MM.1S (cell line): ENCODE measurements around the gene NQO2.

Experiments
- DNase-seq: peaks from one replicate; pipeline ENCODE4 v3.0.0-alpha.2; 2015
- H2AFZ ChIP-seq: fragments of 300-600 bp; sonication (generic); 2 replicates; pipeline ENCODE4 v1.6.0; 2016; ENCODE audit warnings: antibody characterized with exemption, low read length
- H3F3A ChIP-seq: fragments of 300-600 bp; sonication (generic); 2 replicates; pipeline ENCODE4 v1.6.1; 2016; ENCODE audit warnings: mild to moderate bottlenecking, antibody characterized with exemption, low read length, moderate library complexity, mixed read lengths; ENCODE audit not compliant: insufficient read depth
- H3K27ac ChIP-seq: fragments of 300-600 bp; sonication (generic); 2 replicates; pipeline ENCODE4 v1.5.1; 2016; ENCODE audit warnings: mild to moderate bottlenecking, low read length
- H3K27me3 ChIP-seq: fragments of 300-600 bp; sonication (generic); replicated peaks from 2 replicates; pipeline ENCODE4 v1.6.0; 2016; ENCODE audit warnings: low read length; ENCODE audit not compliant: insufficient read depth
- H3K36me3 ChIP-seq: fragments of 300-600 bp; sonication (generic); replicated peaks from 2 replicates; pipeline ENCODE4 v1.6.1; 2016; ENCODE audit warnings: mild to moderate bottlenecking, low read length, mixed read lengths; ENCODE audit not compliant: insufficient read depth
- H3K4me1 ChIP-seq: fragments of 300-600 bp; sonication (generic); 2 replicates; pipeline ENCODE4 v1.6.1; 2016; ENCODE audit warnings: low read length, mixed read lengths
- H3K4me2 ChIP-seq: fragments of 300-600 bp; sonication (generic); 2 replicates; pipeline ENCODE4 v1.6.0; 2016; ENCODE audit warnings: low read depth, low read length
- H3K4me3 ChIP-seq: fragments of 300-600 bp; sonication (generic); 2 replicates; pipeline ENCODE4 v1.5.1; 2016; ENCODE audit warnings: low read length, mixed read lengths
- H3K79me2 ChIP-seq: fragments of 300-600 bp; sonication (generic); 2 replicates; pipeline ENCODE4 v1.6.1; 2016; ENCODE audit warnings: mixed run types, low read length, mixed read lengths
- H3K9ac ChIP-seq: fragments of 300-600 bp; sonication (generic); 2 replicates; pipeline ENCODE4 v1.6.1; 2016; ENCODE audit warnings: low read length, mixed read lengths
- H3K9me2 ChIP-seq: fragments of 300-600 bp; sonication (generic); replicated peaks from 2 replicates; pipeline ENCODE4 v1.6.1; 2016; ENCODE audit warnings: mild to moderate bottlenecking, low read length, mixed read lengths; ENCODE audit not compliant: insufficient read depth
- H3K9me3 ChIP-seq: fragments of 300-600 bp; sonication (generic); replicated peaks from 2 replicates; pipeline ENCODE4 v1.6.1; 2016; ENCODE audit warnings: mild to moderate bottlenecking, low read length, mixed read lengths; ENCODE audit not compliant: insufficient read depth
- H4K20me1 ChIP-seq: fragments of 300-600 bp; sonication (generic); 2 replicates; pipeline ENCODE4 v1.6.1; 2016; ENCODE audit warnings: mild to moderate bottlenecking, low read length, moderate library complexity, mixed read lengths; ENCODE audit not compliant: insufficient read depth
- CTCF ChIP-seq: fragments of 300-600 bp; sonication (generic); IDR thresholded peaks from 2 replicates; pipeline ENCODE4 v1.5.1; 2016; ENCODE audit warnings: antibody characterized with exemption, low read length, mixed read lengths
- EZH2 ChIP-seq: fragments of 300-600 bp; sonication (generic); optimal IDR thresholded peaks from 2 replicates; pipeline ENCODE3; 2017; ENCODE audit warnings: low read depth, mild to moderate bottlenecking, antibody characterized with exemption, low read length, mixed read lengths
- EZH2phosphoT487 ChIP-seq: fragments of 300-600 bp; sonication (generic); IDR thresholded peaks from 2 replicates; pipeline ENCODE4 v1.6.1; 2018; ENCODE audit warnings: antibody characterized with exemption, low read length

NQO2 gene

GRCh38 chr6:3039384-3039783 lies 39.7 kb downstream of the NQO2 start:
- DNase-seq: no peak
- Histone ChIP-seq H3K4me2 (no peak overlapping the region), H3K9ac (no peak overlapping the region)

GRCh38 chr6:3041147-3041546 lies 41.5 kb downstream of the NQO2 start:
- Histone ChIP-seq H4K20me1 (no peaks in the 10 kb centered on the region), H3K79me2 (no peaks in the 10 kb centered on the region), H3K9ac (no peak overlapping the region), H3K36me3 (no peaks in the 10 kb centered on the region), H3K9me2 (no peaks in the 10 kb centered on the region), H3K27ac (no peak overlapping the region), H3K27me3 (no peaks in the 10 kb centered on the region), H3K4me2 (no peak overlapping the region), H3F3A (no peaks in the 10 kb centered on the region), H3K4me1 (no peaks in the 10 kb centered on the region; the same call in 1 of the 2 replicates), H3K4me3 (no peak overlapping the region), H3K9me3 (no peaks in the 10 kb centered on the region), H2AFZ (no peak overlapping the region)
- no peak for DNase-seq
- TF ChIP-seq EZH2phosphoT487 (no peak), CTCF (no peak), EZH2 (no peak)

More at GRCh38 chr6:3039384-3039783, 39.7 kb downstream of the NQO2 start:
- no peaks in the 10 kb centered on the region for H3K36me3 ChIP-seq
- no peaks in the 10 kb centered on the region for H3K27me3 ChIP-seq
- TF ChIP-seq EZH2phosphoT487: no peak
- TF ChIP-seq EZH2: no peak
- no peak for TF ChIP-seq CTCF
- no peaks in the 10 kb centered on the region for H3F3A ChIP-seq
- H3K79me2 ChIP-seq: no peaks in the 10 kb centered on the region
- no peaks in the 10 kb centered on the region for H4K20me1 ChIP-seq
- H3K9me2 ChIP-seq: no peaks in the 10 kb centered on the region
- H3K4me3 ChIP-seq: no peak overlapping the region
- H2AFZ ChIP-seq: no peak overlapping the region
- H3K27ac ChIP-seq: no peak overlapping the region
- no peaks in the 10 kb centered on the region for H3K9me3 ChIP-seq
- no peaks in the 10 kb centered on the region; the same call in 1 of the 2 replicates for H3K4me1 ChIP-seq

- Histone ChIP-seq H2AFZ (no peak overlapping the region), H3K27me3 (no peaks in the 10 kb centered on the region), H3K4me3 (no peak overlapping the region), H3K4me2 (no peak overlapping the region), H3F3A (no peaks in the 10 kb centered on the region), H4K20me1 (no peaks in the 10 kb centered on the region), H3K36me3 (no peaks in the 10 kb centered on the region), H3K4me1 (no peaks in the 10 kb centered on the region), H3K79me2 (no peaks in the 10 kb centered on the region), H3K9ac (no peak overlapping the region), H3K9me2 (no peaks in the 10 kb centered on the region), H3K9me3 (no peaks in the 10 kb centered on the region), H3K27ac (no peak overlapping the region)
- TF ChIP-seq CTCF (no peak), EZH2phosphoT487 (no peak), EZH2 (no peak)
- DNase-seq: no peak
Observed at GRCh38 chr6:3041606-3042005, 41.9 kb downstream of the NQO2 start.
